Suprapubic skin (tissue), 4 donors: Measurements from ENCODE around the gene NDUFA3.

ENCODE experiments used
- CTCF ChIP-seq, 2 donors: fragments of 200-600 bp in 1 of 2; fragments of 450-650 bp in 1 of 2; sonication (generic) in 1 of 2; IDR thresholded peaks; one replicate each; pipeline ENCODE4 v1.5.1; 2016 to 2019; ENCODE audit warnings: antibody characterized with exemption in 2 of 2, mild to moderate bottlenecking in 1 of 2, moderate library complexity in 1 of 2
- EP300 ChIP-seq: sonication (generic); formaldehyde crosslinking; IDR thresholded peaks from one replicate; pipeline ENCODE4 v1.6.1; 2017; ENCODE audit warnings: antibody characterized with exemption
- POLR2A ChIP-seq, 2 donors: fragments of 450-650 bp; IDR thresholded peaks; one replicate each; pipeline ENCODE4 v1.6.1; 2017; ENCODE audit warnings: antibody characterized with exemption in 2 of 2, mild to moderate bottlenecking in 2 of 2, moderate library complexity in 2 of 2
- POLR2AphosphoS5 ChIP-seq, 3 donors: sonication (generic); formaldehyde crosslinking; IDR thresholded peaks; one replicate each; pipeline ENCODE4 v1.6.1; 2017; ENCODE audit warnings: antibody characterized with exemption in 3 of 3

- no peak for TF ChIP-seq CTCF (IDR thresholded peaks at IDR 0.05)
- TF ChIP-seq EP300: no peak
- TF ChIP-seq POLR2A (IDR thresholded peaks at IDR 0.05): no peak
- TF ChIP-seq POLR2AphosphoS5 (IDR thresholded peaks at IDR 0.05): no peak
Measured at GRCh38 chr19:54074851-54075250, 27.8 kb upstream of the NDUFA3 start.
